GM18867 (cell line): ENCODE measurements around the gene SMIM22.

Experiments used
- ATAC-seq: cut with Tn5 transposase; IDR thresholded peaks from one replicate; pipeline ENCODE4 v1.9.1; 2021; ENCODE audit warnings: mild to moderate bottlenecking, moderate library complexity; ENCODE audit not compliant: unreplicated experiment

The SMIM22 gene

DNA sequence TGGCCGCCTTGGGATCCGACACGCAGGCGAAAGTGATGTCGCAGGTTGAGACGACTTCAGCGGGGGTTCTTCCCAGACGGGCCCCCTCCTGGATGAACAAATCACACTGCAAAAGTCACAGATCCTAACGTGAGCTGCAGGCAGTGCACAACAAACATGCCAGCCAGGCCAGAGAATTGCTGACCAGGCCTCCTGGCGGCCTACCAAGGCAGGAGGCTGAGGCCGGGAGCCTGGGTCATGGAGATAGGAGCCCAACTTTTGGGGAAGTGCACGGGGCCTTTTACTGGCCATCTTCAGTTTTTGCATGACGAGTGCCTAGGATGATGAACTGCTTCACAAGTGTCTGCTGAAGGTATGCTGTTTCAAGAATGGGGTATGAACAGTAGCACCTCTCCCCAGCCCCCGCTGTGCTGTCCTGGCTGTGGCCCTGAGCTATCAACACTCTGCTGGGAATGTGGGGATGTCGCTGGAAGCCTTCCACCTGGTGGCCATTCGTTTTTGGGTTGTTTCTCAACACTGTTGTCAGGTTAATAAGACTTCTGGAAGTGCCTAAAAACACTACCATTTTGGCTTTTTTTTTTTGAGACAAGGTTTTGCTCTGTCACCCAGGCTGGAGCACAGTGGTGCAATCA lies 19.5 kb downstream of the SMIM22 start:
- no peak for ATAC-seq

DNA sequence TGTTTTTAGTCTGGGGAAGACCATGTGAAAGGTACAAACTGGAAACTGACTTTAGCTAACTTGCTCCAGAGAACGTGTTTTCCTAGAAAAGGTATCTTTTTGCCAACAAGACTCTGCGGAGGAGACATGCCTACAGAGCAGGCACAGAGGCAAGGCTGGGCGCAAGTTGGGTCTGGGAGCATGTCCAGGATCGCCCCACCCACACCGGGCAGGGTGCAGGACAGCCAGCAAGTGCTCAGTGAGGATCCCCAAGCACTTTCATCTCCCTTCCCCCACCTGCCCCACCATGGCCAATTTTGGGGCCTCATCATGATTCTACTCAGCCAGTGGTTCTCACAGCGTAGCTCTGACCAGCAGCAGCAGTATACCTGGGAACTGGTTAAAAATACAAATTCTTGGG lies 25.5 kb downstream of the SMIM22 start:
- no peak for ATAC-seq

DNA sequence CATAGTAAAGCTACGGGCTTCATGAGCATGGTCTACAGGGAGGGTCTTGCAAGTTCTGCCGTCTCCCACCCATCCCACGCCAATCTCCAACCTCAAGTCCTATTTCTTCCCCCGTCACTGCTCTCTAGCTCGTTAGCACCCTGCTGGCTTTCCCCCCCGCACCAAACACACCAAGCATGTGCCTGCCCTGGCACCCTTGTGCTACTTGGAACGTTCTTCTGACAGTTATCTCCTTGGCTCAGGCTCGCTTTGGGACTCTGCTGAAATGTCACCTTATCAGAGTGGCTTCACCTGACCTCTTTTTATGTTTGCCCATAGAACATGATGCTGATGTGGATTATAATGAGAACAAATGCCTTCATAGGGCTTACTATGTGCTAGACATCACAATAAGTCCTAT lies 30.0 kb downstream of the SMIM22 start:
- ATAC-seq, result no peak

DNA sequence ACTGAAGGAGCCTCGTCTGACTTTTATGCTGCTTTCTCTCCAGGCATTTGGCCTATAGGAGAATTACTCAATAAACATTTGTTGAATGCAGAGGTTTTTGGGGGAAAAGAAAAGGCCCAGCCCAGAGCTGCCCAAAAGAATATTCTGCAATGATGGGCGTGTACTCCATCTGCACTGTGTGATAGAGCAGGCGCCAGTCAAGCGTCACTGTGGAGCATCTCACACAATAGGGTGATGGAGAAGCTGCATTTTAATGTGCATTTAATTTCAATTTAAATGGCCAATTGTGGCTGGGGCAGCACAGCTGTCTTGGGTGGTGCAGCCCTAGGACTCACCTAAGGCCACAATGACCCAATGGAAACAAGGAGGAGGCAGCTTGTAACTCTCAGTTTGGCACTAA lies 31.4 kb downstream of the SMIM22 start:
- ATAC-seq, result no peak

DNA sequence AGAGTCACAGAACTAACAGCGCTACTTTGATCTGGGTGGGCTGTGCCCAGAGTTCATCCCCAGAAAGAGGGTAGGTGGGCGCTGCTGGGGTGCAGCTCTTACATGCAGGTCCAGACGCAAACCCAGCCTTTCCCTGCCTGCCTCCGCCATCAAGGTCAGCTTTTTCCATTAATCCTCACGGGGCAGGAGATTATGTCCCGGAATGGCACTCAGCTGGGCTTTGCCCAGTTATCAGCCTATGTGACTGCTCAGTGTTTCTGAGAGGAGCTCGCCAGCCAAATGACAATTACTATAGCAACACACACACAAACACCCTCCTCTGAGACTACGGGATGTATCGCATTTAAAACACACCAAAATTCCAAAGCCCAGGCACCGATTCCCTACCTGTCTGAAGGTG lies 31.8 kb downstream of the SMIM22 start:
- ATAC-seq, result no peak

DNA sequence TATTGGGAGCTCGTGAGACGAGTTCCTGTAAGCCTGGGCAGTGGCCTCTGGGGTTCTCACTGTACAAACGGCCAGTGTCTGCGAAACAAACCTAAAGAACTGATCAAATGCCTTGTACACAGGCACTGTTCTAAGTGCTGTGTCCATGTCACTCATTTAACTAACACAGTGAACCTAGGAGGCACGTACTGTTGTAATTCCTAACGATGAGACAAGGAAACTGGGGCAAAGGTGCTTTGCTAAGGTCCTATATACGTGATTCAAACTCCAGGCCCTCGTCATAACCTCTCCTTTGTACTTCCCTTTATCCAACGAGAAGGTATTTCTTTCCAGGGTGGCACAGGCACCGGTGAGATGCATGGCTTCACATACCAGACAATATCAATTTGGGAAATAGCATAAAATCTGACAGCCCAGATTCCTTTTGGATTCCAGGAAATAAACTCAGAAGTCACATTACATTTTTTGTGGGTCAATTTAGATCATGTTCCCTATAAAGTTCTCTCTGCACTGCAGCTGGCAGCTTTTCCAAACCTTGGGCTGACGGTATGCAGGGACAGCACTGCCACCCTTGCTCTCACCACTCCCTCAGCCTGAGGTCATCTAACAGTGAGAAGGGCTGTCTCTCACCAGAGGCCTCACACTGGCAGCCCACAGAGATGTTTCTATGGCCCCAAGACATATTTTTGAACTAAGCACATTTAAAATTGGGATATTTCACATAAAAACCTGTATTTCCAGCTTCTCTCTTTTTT lies 33.6 kb downstream of the SMIM22 start:
- ATAC-seq, result no peak

DNA sequence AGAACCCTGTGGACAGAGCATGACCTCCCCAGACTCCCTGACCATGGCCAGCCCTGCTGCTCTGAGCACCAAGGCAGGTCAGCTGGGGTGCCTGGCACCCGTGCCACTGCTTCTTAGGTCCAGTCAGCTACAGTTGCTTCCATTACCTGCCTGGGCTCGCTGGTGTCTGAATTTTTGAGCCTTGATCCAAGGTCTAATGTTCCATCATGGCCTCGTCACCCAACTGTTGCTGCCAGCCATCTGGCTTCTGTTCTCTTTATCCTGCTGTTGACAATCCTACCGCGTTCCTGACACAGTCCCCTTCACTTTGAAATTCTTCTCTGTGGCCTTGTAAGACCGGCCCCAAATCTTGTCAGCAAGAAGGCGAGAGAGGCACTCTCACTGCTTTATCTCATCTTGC lies 35.2 kb downstream of the SMIM22 start:
- ATAC-seq, result no peak

DNA sequence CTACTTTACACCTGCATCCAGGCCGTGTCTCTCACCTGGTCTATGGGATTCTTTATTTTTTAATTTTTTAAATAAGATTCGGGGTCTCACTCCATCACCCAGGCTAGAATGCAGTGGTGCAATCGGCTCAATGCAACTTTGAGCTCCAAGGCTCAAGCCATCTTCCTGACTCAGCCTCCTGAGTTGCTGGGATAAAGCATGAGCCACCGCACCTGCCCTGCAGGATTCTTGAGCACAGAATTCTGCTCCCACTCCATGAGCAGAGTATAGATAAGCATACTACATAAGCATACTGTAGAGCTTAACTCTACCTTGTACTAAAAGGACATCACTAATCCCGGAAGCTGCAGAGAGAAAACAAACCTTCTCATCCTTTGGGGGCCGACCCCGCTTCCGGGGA lies 36.4 kb downstream of the SMIM22 start:
- no peak for ATAC-seq

DNA sequence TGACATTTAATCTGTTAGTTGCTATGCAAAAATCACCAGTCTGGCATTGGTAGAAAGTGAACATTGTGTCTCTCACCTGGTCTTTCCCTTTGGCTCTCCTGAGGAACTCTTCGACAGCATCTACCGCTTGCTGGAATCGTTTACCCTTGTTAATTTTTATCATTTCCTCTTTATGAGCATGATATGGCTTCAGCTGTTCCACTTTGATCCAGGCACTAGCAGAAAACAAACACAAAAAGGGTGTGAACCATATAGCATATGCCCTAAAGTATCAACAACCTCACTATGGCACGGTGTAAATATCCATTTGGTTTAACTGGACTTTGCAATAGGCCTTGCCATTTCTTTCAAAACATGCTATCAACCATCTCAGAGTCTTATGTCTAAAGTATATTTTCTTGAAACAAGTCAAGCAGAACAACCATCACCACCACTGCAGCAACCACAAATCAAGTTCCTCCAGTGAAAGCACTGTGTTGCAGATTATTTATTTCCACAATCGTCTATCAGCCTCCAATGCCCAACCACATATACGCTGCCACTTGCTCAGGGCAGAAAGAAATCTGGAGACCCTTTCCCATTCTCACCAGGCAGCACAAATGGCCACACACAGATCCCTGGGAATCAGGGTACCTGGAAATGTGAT lies 37.7 kb downstream of the SMIM22 start:
- no peak for ATAC-seq

DNA sequence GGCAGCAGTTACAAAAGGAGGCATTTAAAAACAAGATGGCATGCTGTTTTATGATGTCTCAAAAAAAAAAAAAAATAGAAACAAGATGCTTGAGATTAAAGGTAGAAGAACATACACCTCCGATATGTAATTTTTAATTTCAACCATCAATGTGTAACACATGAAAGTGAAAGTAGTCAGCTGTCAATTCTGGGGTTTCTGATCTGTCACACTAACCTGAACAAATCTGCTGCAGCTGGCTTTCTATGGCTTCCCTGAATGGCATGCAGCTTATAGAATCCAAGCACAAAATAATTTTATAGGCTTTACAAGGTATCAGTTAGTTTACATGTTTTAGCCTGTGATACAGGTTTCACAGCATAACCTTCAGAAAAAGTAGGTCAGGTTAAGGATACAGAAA lies 38.4 kb downstream of the SMIM22 start:
- ATAC-seq, result no peak

DNA sequence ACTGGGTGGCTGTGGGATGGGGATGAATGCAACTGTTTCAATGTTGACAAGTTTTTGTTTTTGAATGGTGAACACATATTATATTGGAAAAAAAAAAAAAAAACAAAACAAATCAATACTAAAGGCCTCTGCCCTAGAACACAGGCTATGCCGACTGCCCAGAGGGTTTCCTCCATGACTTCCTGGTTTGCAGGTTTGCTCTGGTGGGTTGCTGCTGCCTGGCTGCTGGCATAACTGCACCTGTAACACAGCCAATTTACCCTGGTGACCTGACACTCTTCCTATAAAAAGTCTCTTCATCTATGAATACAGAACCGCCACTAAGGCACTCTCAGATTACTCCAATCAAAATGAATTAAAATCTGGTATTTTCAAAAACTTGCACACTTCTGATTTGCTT lies 41.6 kb downstream of the SMIM22 start:
- no peak for ATAC-seq

DNA sequence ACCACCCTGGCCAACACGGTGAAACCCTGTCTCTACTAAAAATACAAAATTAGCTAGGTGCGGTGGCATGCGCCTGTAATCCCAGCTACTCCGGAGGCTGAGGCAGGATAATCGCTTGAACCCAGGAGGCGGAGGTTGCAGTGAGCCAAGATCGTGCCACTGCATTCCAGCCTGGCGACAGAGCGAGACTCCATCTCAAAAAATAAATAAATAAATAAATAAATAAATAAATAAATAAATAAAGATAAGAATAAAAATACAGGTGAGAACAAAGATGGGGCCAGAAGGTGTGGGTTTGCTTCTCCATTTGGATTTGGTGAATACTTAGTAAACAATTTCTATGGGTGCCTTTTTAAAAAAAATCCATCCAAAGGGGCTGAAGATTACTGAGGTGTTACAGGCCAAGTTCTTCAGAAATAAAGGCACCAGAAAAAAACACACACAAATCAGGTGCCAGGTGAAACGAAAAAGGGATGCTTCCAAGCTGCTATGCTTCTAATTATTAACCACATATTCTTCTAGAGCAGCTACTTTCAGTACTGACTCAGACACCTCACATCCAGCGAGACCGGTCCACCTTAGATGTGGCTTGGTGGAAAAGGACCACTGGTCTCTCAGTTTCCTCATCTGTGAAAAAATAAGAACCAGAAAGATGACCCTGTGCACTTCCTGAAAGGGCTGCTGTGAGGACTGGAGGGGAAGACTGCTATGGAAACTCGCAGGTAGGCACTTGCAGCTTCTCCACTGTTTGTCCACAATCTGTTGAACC lies 42.7 kb downstream of the SMIM22 start:
- ATAC-seq, result no peak

DNA sequence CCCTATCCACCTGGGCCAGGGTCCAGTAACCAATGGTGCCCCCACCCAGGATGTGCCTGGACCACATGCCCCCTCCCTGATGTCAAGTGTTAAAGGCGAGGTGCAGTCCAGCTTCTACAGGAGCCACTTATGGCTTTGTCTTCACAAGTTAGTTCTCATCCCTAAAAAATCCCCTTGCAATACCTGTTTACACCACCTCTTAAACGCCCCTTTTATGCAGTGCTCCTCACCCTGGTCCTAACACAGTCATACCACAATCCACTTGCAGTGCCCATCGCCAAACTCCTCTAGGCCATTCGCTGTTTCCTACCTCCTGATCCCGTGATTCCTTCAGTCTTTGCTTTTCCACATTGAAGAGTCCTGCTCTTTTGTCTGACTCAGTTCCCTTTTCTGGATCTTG lies 44.8 kb downstream of the SMIM22 start:
- ATAC-seq, result no peak

DNA sequence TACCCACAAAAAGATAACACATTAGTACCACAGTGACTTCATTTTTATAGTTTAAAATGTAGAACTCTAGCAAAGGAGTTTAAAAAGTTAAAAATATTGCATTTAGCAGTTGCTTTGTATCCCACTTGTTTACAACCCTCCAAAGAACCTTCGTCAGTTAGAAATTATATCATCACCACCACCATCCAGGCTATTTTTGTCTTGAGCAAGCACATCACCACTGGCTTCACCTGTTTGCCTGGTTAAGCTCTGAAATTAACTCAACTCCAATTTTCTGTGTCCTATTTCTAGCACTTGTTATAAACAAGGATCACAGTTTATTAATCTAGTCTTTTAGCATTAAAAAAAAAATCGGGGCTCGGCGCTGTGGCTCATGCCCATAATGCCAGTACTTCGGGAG lies 45.8 kb downstream of the SMIM22 start:
- ATAC-seq, result no peak
